Measurements from ENCODE around the gene HSBP1.

HSBP1 gene

DNA sequence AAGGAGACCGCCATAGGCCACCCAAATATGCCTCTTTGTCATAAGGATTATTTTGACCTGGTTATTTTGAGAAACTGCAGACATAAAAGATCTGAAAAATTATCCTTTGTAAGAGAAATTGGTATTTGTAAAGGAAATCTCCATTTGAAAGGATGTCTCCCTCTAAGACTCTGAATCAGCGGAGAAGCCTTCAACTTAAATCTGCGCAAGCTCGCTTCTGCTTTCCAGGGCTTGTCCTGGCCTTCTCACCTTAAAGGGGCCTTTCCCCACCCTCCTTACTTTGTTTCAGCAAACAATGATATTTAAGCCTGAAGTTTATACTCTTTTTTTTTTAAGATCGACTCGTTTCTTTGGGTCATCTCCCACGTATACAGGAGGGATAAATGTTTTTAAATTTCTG, 34.5 kb downstream of the HSBP1 start:
- DNase-seq, result no peak

DNA sequence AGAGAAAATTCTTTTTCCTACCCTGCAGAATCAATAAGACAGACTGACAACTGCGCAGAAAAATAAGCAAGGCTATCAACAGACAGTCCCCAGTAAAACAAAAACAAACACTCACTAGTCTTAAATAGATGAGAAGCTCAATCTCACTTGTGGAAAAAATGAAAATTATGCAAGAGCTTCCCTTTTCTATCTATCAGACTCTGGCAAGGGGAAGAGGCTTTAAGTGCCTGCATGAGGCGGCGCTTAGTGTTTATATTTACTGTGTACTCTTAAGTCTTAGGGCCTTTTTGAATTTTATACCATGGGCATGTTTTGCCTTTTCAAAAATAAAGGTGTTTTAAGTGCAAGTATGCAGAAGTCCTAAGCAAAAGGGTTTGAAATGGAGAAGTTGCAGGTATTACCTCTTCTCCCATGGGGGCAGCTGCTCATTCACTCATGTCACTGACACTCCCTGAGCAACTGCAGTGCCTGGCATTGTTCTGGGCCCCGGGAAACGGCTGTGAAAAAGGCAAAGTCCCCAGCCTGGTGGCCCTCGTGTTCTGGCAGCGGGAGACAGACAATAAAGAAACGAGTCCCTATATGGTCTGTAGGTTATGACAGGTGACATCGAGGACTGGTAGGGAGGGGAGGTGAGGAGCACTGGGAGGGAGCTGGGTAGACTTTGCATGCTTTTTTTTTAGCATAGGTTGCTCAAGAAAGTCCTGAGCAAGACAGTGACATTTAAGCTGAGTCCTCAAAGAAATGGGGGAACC, 35.2 kb downstream of the HSBP1 start:
- DNase-seq, result no peak

DNA sequence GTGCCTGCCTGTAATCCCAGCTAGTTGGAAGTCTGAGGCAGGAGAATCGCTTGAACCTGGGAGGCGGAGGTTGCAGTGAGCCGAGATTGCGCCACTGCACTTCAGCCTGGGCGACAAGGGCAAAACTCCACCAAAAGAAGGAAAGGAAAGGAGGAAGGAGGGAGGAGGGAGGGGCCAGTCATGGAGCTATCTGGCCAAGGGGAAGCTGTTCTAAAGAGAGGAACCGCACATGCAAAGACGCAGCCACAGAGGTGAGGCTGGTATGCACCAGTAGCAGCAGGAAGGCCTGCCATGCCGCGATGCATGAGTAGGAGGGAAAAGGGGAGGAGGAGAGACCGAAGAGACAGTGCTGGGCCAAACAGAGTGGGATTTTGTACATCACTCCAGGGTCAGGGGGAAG, 35.9 kb downstream of the HSBP1 start:
- no peak for DNase-seq

DNA sequence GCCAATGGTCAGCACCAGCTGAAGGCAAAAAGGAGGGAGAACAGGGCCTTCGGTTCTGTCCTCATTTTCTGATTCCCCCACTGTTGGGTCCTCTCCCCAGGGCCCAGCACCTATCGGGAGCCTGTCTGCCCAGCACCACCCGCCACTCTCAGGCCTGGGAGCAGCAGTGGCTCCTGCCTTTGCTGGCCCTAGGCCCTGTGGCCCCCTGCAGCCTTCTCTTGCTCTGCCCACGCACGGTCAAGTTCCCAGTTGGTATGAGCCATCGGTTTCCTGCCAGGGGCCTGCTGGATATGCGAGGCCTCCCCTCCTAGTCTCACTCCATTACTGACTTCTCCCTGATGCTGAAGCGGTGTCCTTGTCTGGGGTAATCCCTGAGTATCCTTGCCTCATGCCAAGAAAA, 37.5 kb downstream of the HSBP1 start:
- DNase-seq, result no peak

DNA sequence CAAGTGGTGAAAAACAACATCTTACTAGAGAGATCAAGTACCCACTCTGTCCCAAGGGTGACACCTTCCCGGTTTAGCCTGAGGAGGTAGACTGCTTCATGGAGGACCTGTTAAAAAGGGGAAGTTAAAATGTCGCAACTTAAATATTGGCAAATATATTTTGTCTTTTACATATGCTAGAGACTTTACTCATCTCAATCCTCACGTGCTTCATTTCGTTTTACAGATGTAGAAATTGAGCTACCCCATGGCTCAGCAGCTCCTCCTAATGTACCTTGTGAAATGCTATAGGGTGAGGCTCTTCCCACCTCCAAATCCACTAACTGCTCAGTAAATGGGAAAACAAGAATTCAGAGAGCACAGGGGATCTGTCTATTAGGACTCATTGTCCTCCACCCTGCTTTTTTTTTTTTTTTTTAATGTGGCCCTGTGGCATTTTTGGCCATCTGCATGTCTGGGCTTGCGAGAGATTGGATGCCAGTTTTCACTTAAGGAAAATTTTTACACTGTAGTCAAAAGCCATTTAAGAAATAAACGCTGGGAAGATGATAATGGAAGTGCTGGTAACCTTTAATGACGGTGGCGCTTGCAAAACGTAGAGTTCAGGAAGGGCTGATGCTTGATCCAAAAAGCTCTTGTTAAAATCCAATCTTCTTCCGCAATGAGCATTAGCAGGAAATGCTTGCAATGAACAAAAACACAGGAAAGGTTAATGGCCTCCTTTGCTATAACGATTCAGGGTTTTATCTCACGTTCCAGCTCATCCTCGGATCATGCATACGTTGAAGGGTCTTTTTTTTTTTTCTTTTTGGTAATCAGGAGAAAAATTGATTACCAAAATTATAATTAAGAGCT, 39.8 kb downstream of the HSBP1 start:
- no peak for DNase-seq

DNA sequence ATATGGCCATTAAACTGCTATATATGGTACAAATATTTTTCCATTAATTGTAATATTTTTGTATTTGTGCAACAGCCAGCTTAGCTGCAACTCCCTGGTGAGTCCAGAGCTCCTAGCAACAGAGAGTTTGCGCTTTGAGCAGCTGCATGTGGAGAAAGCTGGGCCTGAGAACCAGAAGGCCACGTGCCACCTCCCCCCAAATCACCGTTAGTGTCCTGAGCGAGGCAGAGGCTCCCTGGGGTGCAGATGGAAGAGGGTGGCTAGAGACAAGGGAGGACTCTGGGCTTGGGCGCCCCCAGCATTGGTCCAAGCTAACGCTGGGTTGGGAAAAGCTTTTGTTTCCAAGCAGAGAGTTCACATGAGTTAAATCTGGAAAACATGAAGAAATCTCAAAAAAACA, 41.6 kb downstream of the HSBP1 start:
- DNase-seq, result no peak

DNA sequence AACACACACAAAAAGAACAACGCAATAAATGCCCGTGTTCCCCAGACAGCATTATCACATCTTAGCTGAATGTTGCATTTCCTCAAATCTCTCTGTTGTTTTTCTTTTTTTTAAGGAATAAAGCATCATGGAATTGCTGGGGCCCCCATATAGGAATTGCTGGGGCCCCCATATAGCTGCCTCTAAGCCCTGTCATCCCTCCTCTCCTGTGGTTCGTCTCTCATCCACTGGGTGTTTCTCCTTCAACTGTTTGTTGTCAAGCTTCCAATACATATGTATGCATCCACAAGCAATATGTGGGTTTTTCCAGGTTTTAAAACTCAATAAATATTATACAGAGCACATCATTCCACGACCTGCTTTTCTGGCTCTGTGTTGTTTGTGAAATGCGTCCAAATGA, 43.2 kb downstream of the HSBP1 start:
- no peak for DNase-seq

DNA sequence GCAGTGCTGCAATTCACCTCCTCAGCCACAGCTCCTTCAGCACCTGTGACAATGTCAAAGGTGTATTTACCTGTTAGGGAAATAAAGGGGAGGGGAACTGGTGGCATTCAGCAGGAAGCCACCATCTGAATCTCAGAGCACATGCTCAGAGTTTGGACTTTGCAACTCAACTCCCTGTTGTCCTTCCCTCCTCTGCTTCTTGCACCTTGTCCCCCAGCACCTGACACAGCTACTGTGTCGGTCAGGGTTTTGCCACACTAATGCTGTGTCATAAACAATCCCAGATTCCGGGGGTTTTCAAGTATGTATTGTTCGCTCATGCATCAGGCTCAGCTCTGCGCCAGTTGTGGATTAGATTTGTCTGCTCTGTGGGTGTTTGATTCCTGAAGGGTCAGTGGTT, 43.7 kb downstream of the HSBP1 start:
- DNase-seq, result no peak

DNA sequence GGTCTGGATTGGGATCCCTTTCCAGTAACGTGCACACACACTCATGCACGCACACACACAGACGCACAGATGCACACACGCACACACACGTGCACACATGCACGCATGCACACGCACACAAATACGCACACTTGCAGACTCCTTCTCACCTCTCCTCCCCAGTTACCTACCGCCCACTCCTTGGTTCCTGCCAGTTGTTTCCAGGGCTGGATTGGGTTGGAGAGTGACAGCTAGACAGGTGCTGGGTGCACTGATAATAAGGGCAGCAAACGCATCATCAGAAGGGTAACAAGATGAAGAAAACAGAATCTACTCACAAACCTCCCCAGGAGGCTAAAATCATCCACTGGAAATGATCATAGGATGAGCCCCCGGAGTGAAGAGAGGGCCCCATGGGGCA, 45.0 kb downstream of the HSBP1 start:
- no peak for DNase-seq

DNA sequence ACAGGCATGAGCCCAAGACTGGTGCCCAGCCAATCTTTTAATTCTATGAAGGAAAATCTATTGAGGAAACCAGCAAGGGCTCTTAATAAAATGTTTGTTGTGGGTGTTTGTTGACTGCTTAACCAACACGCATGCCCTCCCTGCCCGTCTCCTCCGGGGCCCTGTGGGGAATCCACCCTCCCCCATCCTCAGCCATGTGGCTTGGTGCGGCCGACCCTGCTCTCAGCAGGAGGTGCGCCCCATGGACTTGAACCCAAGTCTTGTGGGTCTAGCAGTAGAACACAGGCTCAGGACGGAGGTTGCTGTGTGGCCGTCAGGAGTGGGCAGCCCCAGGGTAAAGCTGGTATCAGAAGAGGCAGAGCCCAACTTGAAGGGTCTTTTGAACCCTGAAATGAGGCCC, 46.1 kb downstream of the HSBP1 start:
- no peak for DNase-seq

DNA sequence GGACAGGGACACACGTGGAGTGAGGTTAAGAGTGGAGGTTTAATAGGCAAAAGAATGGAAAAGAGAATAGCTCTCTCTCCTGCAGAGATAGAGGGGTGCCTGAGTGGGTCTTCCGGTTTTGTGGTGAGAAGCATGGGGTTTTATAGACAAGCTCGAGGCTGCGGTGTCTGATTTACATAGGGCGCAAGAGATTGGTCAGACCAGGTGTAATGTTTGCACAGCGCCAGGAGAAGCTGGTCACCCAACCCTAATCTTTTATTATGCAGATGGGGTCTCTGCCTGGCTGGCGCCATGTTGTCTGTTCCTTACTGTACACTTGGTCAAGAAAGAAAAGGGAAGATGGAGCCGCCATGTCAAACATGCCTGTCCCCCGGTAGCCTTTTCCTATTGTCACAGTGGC, 46.6 kb downstream of the HSBP1 start:
- DNase-seq, result no peak

DNA sequence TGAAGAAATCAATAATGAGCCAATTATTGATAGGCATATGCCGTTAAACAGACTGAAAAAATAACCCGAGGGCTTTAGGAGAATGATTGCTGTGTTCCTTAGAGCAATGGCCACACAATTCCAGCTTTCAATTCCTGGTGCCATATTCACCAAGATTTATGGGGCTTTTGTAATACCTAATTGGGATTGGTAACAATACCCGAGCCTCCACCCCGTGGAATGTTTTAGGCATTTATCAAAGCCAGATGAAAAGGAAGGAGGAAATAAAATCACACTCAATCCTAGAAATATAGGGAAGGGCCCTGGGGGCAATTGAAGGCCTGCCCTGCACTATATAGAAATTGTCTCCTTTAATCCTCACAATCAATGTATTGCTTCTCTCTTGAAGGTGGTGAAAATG, 49.0 kb downstream of the HSBP1 start:
- no peak for DNase-seq

DNA sequence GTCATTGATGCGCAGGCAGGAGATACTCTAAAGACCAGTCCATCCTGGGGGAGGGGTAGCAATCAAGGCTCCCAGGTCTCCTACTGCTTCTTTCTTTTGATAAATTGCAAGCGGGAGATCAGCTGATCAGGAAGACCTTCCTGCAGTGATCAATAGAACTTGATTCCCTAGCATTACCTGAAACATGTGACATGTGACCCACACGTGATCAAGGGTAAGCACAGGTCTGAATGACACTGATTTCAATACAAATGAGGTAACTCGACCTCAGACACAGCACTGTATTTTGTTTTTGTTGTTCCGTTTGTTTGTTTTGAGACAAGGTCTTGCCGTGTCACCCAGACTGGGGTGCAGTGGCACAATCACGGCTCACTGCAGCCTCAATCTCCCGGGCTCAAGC, 51.5 kb downstream of the HSBP1 start:
- DNase-seq, result no peak

DNA sequence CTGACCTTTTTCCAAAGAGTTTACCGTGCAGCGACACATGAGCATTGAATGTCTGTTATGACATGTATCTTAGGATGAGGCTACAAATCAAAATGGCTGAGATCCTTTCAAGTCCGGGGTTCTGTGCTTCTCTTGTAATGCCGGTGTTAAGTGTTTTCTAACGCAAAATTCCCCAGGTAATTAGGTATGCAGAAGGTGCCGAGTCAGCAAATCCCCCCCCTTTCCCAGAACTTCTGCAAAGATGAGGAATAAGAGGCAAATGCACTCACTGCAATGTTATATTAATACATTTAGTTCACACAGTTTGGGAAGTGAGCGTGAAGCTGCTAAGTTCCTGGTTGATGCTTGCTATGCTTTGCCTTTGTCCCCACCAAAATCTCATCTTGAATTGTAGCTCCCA, 54.9 kb downstream of the HSBP1 start:
- no peak for DNase-seq

DNA sequence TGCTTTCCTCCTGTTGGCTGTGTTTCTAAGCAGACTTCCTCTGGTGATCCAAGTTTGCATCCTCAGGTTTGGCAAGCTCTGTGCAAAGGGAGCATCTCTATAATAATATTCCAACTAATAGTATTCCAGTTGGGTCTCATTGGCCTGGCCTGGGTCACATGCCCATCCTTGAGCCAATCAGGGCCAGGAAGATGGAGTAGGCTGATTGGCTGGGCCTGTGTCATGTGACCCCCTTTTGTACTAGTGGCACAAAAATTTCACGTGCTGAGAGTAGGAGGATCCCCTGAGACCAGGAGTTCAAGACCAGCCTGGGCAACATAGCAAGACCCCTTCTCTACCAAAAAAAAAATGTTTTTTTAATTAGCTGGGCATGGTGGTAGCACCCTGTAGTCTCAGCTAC, 55.9 kb downstream of the HSBP1 start:
- DNase-seq, result no peak

All from hippocampal formation (tissue), 2 donors.